Glomerular visceral epithelial cell (primary cell): ENCODE measurements around the gene BEND7.
"Not testable (repeated sequence)": the region's sequence is repeated elsewhere in the genome, so short reads cannot be mapped to it uniquely, and the experiment has no call there.

Experiments used
- DNase-seq: peaks from one replicate; pipeline ENCODE4 v3.0.0-alpha.2; 2016; ENCODE audit errors: extremely low spot score

BEND7 gene

GRCh38 chr10:13481690-13482089 lies 47.1 kb downstream of the BEND7 start:
- no peak for DNase-seq

GRCh38 chr10:13475124-13475523 lies 53.7 kb downstream of the BEND7 start:
- no peak for DNase-seq

GRCh38 chr10:13473986-13474385 lies 54.8 kb downstream of the BEND7 start:
- no peak for DNase-seq

- DNase-seq: no peak
These were observed 56.5 kb downstream of the BEND7 start for GRCh38 chr10:13472359-13472758.

- DNase-seq: no peak
These were observed 58.5 kb downstream of the BEND7 start for GRCh38 chr10:13470270-13470669.

GRCh38 chr10:13462551-13462950 lies 66.3 kb downstream of the BEND7 start:
- DNase-seq: no peak

GRCh38 chr10:13458687-13459012 lies 70.2 kb downstream of the BEND7 start:
- DNase-seq: no peak

- no peak for DNase-seq
These were observed 70.7 kb downstream of the BEND7 start for GRCh38 chr10:13457958-13458686.

GRCh38 chr10:13453896-13454295 lies 74.9 kb downstream of the BEND7 start:
- DNase-seq: no peak

GRCh38 chr10:13450069-13450468 lies 78.7 kb downstream of the BEND7 start:
- DNase-seq: peak; percentile 31

- no peak for DNase-seq
These were observed 79.5 kb downstream of the BEND7 start for GRCh38 chr10:13449296-13449695.

- DNase-seq: no peak
These were observed 80.6 kb downstream of the BEND7 start for GRCh38 chr10:13448216-13448615.

GRCh38 chr10:13445656-13446400 lies 83.0 kb downstream of the BEND7 start:
- DNase-seq: no peak

- no peak for DNase-seq
These were observed 87.3 kb downstream of the BEND7 start for GRCh38 chr10:13441476-13441875.

GRCh38 chr10:13440185-13441061 lies 88.4 kb downstream of the BEND7 start:
- DNase-seq: peak; percentile 42

GRCh38 chr10:13439313-13440184 lies 89.3 kb downstream of the BEND7 start:
- no peak for DNase-seq

GRCh38 chr10:13437026-13437555 lies 91.7 kb downstream of the BEND7 start:
- peak; percentile 21 for DNase-seq

GRCh38 chr10:13427943-13428342 lies 100.9 kb downstream of the BEND7 start:
- DNase-seq: not testable (repeated sequence)

- DNase-seq: no peak
These were observed 103.4 kb downstream of the BEND7 start for GRCh38 chr10:13425397-13425796.

GRCh38 chr10:13422800-13423199 lies 106.0 kb downstream of the BEND7 start:
- no peak for DNase-seq

- DNase-seq: no peak
These were observed 107.4 kb downstream of the BEND7 start for GRCh38 chr10:13421382-13421917.
